Naive thymus-derived CD4-positive, alpha-beta T cell (primary cell): ENCODE measurements around the gene SHB. TPM values are rescaled to one million over a fixed set of nuclear protein-coding genes. Genes with fewer than 3 reads are reported as not detected.
A peak's percentile ranks its signal among the peaks of the same experiment; 100 is the strongest.

Experiments
- ATAC-seq: fragments of 150-1000 bp; cut with Tn5 transposase; 2 replicates; pipeline ENCODE4 v1.10.0; 2021; ENCODE audit warnings: mild to moderate bottlenecking, moderate library complexity
- CTCF ChIA-PET: fragments of 350-600 bp; sonication (Branson Sonifier 250); formaldehyde crosslinking; loops from one replicate; lab custom pipeline; 2021; ENCODE audit warnings: antibody characterized with exemption; lab: Charles Lee
- POLR2A ChIA-PET: fragments of 350-600 bp; sonication (Branson Sonifier 250); formaldehyde crosslinking; loops from one replicate; lab custom pipeline; 2021; ENCODE audit warnings: antibody characterized with exemption, inconsistent platforms; lab: Charles Lee
- DNase-seq, 9 donors: peaks; one replicate each; pipeline versions ENCODE4 v3.0.0 to v3.0.0-alpha.2; 2020 to 2022; ENCODE audit warnings: mixed read lengths in 1 of 9
- H3K27ac ChIP-seq: one replicate; pipeline ENCODE4 v1.7.0; 2013; ENCODE audit warnings: mild to moderate bottlenecking, low read depth, low read length, moderate library complexity
- H3K27me3 ChIP-seq, 2 donors: one replicate each; pipeline ENCODE4 v1.7.0; 2013; ENCODE audit warnings: low read length in 2 of 2, mild to moderate bottlenecking in 2 of 2, moderate library complexity in 2 of 2; ENCODE audit not compliant: control insufficient read depth in 2 of 2, insufficient read depth in 2 of 2
- H3K36me3 ChIP-seq, 3 experiments: 1 replicate in 2 of 3; 2 replicates in 1 of 3; pipeline ENCODE4 v1.7.0; 2013; ENCODE audit warnings: low read length in 3 of 3, mild to moderate bottlenecking in 3 of 3, moderate library complexity in 1 of 3; ENCODE audit not compliant: insufficient read depth in 3 of 3, control insufficient read depth in 2 of 3
- H3K4me1 ChIP-seq, 2 donors: one replicate each; pipeline ENCODE4 v1.7.0; 2013; ENCODE audit warnings: low read length in 2 of 2, mild to moderate bottlenecking in 2 of 2, moderate library complexity in 1 of 2; ENCODE audit not compliant: control insufficient read depth in 2 of 2, insufficient read depth in 2 of 2
- H3K4me3 ChIP-seq: 2 replicates; pipeline ENCODE4 v1.7.0; 2013; ENCODE audit warnings: mild to moderate bottlenecking, low read length
- H3K9me3 ChIP-seq, 3 experiments: 1 replicate in 2 of 3; 2 replicates in 1 of 3; pipeline ENCODE4 v1.7.0; 2013; ENCODE audit warnings: low read length in 3 of 3; ENCODE audit not compliant: control insufficient read depth in 2 of 3
- H3K27ac Mint-ChIP-seq, 9 donors: one replicate each; pipeline ENCODE4 v1.8.0; 2020 to 2022; ENCODE audit warnings: mixed read lengths in 9 of 9, mild to moderate bottlenecking in 8 of 9, moderate library complexity in 5 of 9, inconsistent platforms in 2 of 9
- H3K27me3 Mint-ChIP-seq, 5 donors: one replicate each; pipeline ENCODE4 v1.8.0; 2021 to 2022; ENCODE audit warnings: mixed read lengths in 5 of 5, mild to moderate bottlenecking in 1 of 5
- H3K36me3 Mint-ChIP-seq, 5 donors: one replicate each; pipeline ENCODE4 v1.8.0; 2020 to 2022; ENCODE audit warnings: mixed read lengths in 5 of 5, mild to moderate bottlenecking in 3 of 5, inconsistent platforms in 1 of 5
- H3K4me1 Mint-ChIP-seq, 7 donors: one replicate each; pipeline ENCODE4 v1.8.0; 2020 to 2022; ENCODE audit warnings: mixed read lengths in 7 of 7, mild to moderate bottlenecking in 3 of 7, inconsistent platforms in 1 of 7
- H3K4me3 Mint-ChIP-seq, 10 donors: one replicate each; pipeline ENCODE4 v1.8.0; 2020 to 2022; ENCODE audit warnings: mild to moderate bottlenecking in 10 of 10, mixed read lengths in 10 of 10, moderate library complexity in 6 of 10, inconsistent platforms in 2 of 10
- H3K9me3 Mint-ChIP-seq, 11 donors: one replicate each; pipeline ENCODE4 v1.8.0; 2020 to 2022; ENCODE audit warnings: mixed read lengths in 11 of 11, mild to moderate bottlenecking in 4 of 11, inconsistent platforms in 1 of 11, moderate library complexity in 1 of 11
- intact Hi-C, 2 donors: fragments of 100-400 bp; cut with micrococcal nuclease; formaldehyde crosslinking; loops; one replicate each; pipeline ENCODE4 v1.15.1; 2023
- polyA plus RNA-seq, 2 donors: library from polyadenylated mRNA; unstranded; fragments of 300-500 nt; fragmentation: Illumina TruSeq; gene quantifications; one replicate each; pipeline ENCODE4 v1.2.3, GENCODE V29; 2021
- total RNA-seq, 6 experiments: library from RNA in 5 of 6; stranded (reverse) in 5 of 6; gene quantifications; 1 replicate in 5 of 6; 2 replicates in 1 of 6; pipeline ENCODE4 v1.2.3 and lab custom pipeline; 2021 to 2026

The SHB gene
- total and polyA plus RNA-seq, 7 experiments from 2014 or later, result 0.15 to 2.0 (median 0.68) TPM

- no peak for ATAC-seq
- H3K9me3 ChIP-seq, result no peaks in the 10 kb centered on the region
- no peak overlapping the region for H3K27ac Mint-ChIP-seq
- intact Hi-C loops, result no loop called here
- no peaks in the 10 kb centered on the region for H3K27me3 Mint-ChIP-seq
- no peaks in the 10 kb centered on the region for H3K36me3 Mint-ChIP-seq
- no peaks in the 10 kb centered on the region for H3K27me3 ChIP-seq
- H3K27ac ChIP-seq, result no peak overlapping the region
- H3K4me3 ChIP-seq, result no peak overlapping the region
- ChIA-PET POLR2A (no interaction called here), CTCF (no interaction called here)
- no peak overlapping the region for H3K4me3 Mint-ChIP-seq
- peaks cover 0 to 9% (median 5%) of the 10 kb centered on the region in 7 donors for H3K4me1 Mint-ChIP-seq
- H3K9me3 Mint-ChIP-seq, result no peaks in the 10 kb centered on the region
- H3K4me1 ChIP-seq, result no peaks in the 10 kb centered on the region
- no peak for DNase-seq
- no peaks in the 10 kb centered on the region for H3K36me3 ChIP-seq
Observed at GRCh38 chr9:38031594-38031993, 37.4 kb downstream of the SHB start.

DNA sequence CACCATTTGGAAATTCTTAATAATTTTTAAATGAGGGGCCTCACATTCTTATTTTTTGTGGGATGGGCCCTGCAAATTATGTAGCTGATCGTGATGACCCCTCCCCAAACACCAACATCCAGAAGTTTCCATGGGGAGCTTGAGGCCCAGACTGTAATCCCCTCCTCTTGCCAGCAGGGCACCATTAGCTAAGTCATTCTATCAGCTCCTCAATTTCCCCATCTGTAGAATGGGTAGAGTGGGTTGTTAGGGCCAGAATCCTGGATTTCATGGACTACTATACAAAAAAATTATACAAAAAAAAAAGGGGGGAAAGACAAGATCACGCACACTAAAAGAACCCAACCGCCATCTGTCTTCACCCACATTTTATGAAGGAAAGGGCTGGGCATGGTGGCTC is 38.4 kb downstream of the SHB start:
- Histone ChIP-seq H3K36me3 (no peaks in the 10 kb centered on the region), H3K4me1 (no peaks in the 10 kb centered on the region), H3K4me3 (no peak overlapping the region), H3K9me3 (no peaks in the 10 kb centered on the region), H3K27ac (no peak overlapping the region), H3K27me3 (no peaks in the 10 kb centered on the region)
- CTCF ChIA-PET, result no interaction called here
- ATAC-seq (no peak), DNase-seq (no peak)
- POLR2A ChIA-PET, result no interaction called here
- H3K36me3 Mint-ChIP-seq, result no peaks in the 10 kb centered on the region
- H3K27me3 Mint-ChIP-seq, result no peaks in the 10 kb centered on the region
- no peak overlapping the region for H3K4me3 Mint-ChIP-seq
- H3K27ac Mint-ChIP-seq, result no peak overlapping the region
- no peaks in the 10 kb centered on the region for H3K9me3 Mint-ChIP-seq
- H3K4me1 Mint-ChIP-seq, result peaks cover 0 to 7% (median 5%) of the 10 kb centered on the region in 7 donors
- intact Hi-C loops, result no loop called here

GRCh38 chr9:38029915-38030638 is 39.0 kb downstream of the SHB start:
- Histone ChIP-seq H3K27ac (no peak overlapping the region), H3K36me3 (no peaks in the 10 kb centered on the region), H3K4me3 (no peak overlapping the region), H3K27me3 (no peaks in the 10 kb centered on the region), H3K4me1 (no peaks in the 10 kb centered on the region), H3K9me3 (no peaks in the 10 kb centered on the region)
- ChIA-PET CTCF (interaction anchor here (0.6 kb wide), 1 partner anchor 138 kb away, joined by 3 read pairs; no protein-coding TSS in a partner anchor), POLR2A (no interaction called here)
- intact Hi-C loops, result no loop called here
- Mint-ChIP-seq H3K27me3 (no peaks in the 10 kb centered on the region), H3K36me3 (no peaks in the 10 kb centered on the region), H3K4me3 (no peak overlapping the region), H3K9me3 (no peaks in the 10 kb centered on the region), H3K27ac (no peak overlapping the region), H3K4me1 (peaks cover 0 to 7% (median 5%) of the 10 kb centered on the region in 7 donors)
- ATAC-seq, result no peak
- DNase-seq, result no peak

DNA sequence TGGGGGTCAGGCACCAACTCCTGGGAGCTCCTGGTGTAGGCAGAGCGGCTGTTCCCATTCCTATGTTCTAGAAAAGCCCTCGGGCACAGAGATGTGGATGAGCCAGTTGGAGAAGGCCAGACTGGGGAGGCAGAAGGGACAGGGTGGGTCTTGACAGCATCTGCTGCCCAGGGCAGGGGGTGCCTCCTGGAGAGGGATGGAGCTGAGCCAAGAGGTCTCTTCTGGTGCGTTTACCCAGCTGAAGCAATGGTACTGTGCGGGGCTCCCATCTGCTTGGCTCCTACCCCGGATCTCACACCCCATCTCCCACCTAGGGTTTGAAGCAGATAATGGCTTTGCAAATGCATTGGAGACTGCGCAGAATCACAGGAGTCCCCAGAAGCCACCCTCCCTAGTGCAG is 41.3 kb downstream of the SHB start:
- DNase-seq (no peak), ATAC-seq (no peak)
- no peak overlapping the region for H3K4me3 Mint-ChIP-seq
- H3K4me3 ChIP-seq, result no peak overlapping the region
- no peaks in the 10 kb centered on the region for H3K27me3 Mint-ChIP-seq
- no peak overlapping the region for H3K27ac Mint-ChIP-seq
- H3K36me3 ChIP-seq, result no peaks in the 10 kb centered on the region
- no peaks in the 10 kb centered on the region for H3K9me3 Mint-ChIP-seq
- no peak overlapping the region for H3K27ac ChIP-seq
- peaks cover 0 to 7% (median 5%) of the 10 kb centered on the region in 7 donors for H3K4me1 Mint-ChIP-seq
- no peaks in the 10 kb centered on the region for H3K9me3 ChIP-seq
- H3K36me3 Mint-ChIP-seq, result no peaks in the 10 kb centered on the region
- POLR2A ChIA-PET, result no interaction called here
- intact Hi-C loops, result no loop called here
- CTCF ChIA-PET, result no interaction called here
- H3K4me1 ChIP-seq, result no peaks in the 10 kb centered on the region
- H3K27me3 ChIP-seq, result no peaks in the 10 kb centered on the region

GRCh38 chr9:38026840-38027527 is 42.0 kb downstream of the SHB start:
- no peak overlapping the region for H3K4me3 Mint-ChIP-seq
- CTCF ChIA-PET, result no interaction called here

GRCh38 chr9:38026021-38026809 is 42.8 kb downstream of the SHB start:
- Mint-ChIP-seq H3K4me1 (peaks cover 0 to 7% (median 3%) of the 10 kb centered on the region in 7 donors), H3K4me3 (no peak overlapping the region), H3K27me3 (no peaks in the 10 kb centered on the region), H3K36me3 (no peaks in the 10 kb centered on the region), H3K27ac (peak overlapping the region in 1 of 9 donors; percentile 46), H3K9me3 (no peaks in the 10 kb centered on the region)
- ChIA-PET POLR2A (no interaction called here), CTCF (no interaction called here)
- intact Hi-C loops, result no loop called here
- Histone ChIP-seq H3K4me3 (no peak overlapping the region), H3K27me3 (no peaks in the 10 kb centered on the region), H3K9me3 (no peaks in the 10 kb centered on the region), H3K4me1 (no peaks in the 10 kb centered on the region), H3K36me3 (no peaks in the 10 kb centered on the region), H3K27ac (no peak overlapping the region)
- DNase-seq (no peak), ATAC-seq (no peak)

More at GRCh38 chr9:38026840-38027527, 42.0 kb downstream of the SHB start:
- no peak for DNase-seq
- Mint-ChIP-seq H3K36me3 (no peaks in the 10 kb centered on the region), H3K9me3 (no peaks in the 10 kb centered on the region), H3K27ac (peak overlapping the region in 1 of 9 donors; percentile 46), H3K27me3 (no peaks in the 10 kb centered on the region), H3K4me1 (peaks cover 0 to 7% (median 3%) of the 10 kb centered on the region in 7 donors)
- Histone ChIP-seq H3K27ac (no peak overlapping the region), H3K27me3 (no peaks in the 10 kb centered on the region), H3K4me3 (no peak overlapping the region), H3K4me1 (no peaks in the 10 kb centered on the region), H3K9me3 (no peaks in the 10 kb centered on the region), H3K36me3 (no peaks in the 10 kb centered on the region)
- POLR2A ChIA-PET, result no interaction called here
- no peak for ATAC-seq
- intact Hi-C loops, result no loop called here
